GM21723 (cell line): ENCODE results near the gene VPS52.

Source experiments
- ATAC-seq: cut with Tn5 transposase; IDR thresholded peaks from one replicate; pipeline ENCODE4 v1.9.1; 2021; ENCODE audit warnings: mild to moderate bottlenecking, moderate library complexity; ENCODE audit not compliant: unreplicated experiment

VPS52 gene, protein sequence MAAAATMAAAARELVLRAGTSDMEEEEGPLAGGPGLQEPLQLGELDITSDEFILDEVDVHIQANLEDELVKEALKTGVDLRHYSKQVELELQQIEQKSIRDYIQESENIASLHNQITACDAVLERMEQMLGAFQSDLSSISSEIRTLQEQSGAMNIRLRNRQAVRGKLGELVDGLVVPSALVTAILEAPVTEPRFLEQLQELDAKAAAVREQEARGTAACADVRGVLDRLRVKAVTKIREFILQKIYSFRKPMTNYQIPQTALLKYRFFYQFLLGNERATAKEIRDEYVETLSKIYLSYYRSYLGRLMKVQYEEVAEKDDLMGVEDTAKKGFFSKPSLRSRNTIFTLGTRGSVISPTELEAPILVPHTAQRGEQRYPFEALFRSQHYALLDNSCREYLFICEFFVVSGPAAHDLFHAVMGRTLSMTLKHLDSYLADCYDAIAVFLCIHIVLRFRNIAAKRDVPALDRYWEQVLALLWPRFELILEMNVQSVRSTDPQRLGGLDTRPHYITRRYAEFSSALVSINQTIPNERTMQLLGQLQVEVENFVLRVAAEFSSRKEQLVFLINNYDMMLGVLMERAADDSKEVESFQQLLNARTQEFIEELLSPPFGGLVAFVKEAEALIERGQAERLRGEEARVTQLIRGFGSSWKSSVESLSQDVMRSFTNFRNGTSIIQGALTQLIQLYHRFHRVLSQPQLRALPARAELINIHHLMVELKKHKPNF

DNA sequence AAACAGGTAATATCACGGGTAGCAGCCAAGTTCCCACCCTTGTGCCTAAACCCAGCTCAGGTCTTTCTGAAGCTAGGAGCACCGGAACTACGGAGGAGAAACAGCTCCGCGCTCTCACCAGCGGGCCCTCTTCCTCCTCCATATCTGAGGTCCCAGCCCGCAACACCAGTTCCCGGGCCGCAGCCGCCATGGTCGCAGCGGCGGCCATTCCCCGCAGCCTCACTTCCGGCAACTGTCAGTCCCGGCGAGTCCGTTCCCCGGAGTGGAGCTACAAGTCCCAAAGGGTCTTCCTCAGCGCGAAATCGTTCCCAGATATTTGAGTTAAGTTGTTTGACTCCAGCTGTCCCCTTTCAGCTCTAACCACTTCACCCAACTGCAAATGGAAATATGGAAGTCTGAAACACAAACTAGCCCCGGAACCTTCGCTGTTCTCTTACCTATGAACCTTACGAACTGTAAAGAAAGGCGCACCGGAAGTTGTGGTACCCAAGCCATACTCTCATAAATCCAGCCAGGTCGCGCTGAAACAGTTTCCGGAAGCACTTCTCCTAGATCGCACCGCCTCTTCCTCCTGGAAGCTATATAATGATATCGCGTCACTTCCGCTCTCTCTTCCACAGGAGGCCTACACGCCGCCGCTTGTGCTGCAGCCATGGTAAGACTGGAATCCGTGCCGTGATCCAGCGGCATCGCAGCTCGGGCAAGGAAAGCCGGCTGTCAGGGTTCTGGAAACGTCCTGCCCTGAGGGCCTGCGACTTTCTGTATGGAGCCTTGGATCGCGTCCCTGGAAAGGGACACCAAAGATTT lies at the start of gene VPS52, which contains the start of gene RPS18:
Gene VPS52 (minus strand): TSS at position 409 of the 807 bp plus-strand sequence. CDS start 201 bp downstream, at position 208.
Gene RPS18 (plus strand): TSS at position 608 of the 807 bp plus-strand sequence. CDS start 45 bp downstream, at position 653.
- ATAC-seq, result peak; percentile 70

DNA sequence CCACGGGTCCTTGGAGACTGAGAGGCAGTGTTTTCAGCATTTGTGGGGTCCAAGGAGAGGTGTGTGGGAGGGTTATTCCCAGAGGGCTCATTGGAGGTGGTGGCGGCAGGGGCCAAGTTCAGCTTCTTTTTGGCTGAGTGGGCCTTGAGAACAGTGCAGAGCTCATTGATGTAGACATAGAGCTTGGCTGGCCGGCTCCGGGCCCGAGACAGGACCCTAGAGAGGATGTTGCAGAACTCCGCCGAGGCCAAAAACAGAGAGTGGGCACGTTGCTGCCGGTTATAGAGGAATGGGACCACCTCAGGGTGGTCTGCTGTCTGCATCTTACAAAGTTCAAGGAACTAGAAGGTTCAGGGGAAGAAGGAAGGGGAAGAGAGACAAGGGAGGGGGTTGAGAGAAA lies 49.6 kb upstream of the VPS52 start:
- no peak for ATAC-seq

DNA sequence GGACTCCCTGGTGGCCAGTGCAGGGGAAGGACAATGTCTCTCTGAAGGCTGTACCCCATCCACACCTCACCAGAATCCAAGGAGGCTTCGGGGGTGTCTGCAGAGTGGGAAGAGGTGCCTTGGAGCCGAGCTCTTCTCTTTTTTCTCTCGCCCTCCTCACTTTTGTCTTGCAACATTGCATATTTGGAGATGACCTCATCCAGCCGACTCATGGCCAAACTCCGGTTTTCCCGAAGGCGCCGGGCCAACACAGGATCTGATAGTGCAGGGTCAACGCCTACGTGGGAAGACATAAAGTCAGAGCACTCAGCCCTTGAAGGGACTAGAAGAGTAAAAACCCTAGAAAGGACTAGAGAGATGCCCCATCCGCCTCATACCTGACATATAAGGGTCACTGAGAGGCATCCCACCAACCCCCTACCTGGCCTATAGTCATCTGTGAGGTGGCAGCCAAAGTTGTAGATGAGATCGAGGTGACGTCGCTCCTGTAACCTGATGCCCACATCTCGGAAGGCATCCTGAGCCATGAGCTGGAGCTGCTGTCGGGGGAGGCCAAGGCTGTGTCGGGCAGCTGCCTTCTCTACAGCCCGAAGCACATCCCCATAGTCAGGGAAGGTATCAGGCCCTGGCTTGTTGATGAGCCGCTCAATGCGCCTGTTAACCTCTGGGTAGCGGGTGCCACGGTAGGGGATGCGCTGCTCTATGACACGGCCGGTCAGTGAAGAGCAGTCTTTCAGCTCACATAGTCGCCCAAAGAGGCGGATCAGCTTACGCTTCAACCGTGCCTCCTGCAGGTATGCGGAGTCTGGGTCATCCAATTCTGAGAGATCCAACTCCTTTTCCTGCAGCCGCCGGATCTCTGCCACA lies 48.9 kb upstream of the VPS52 start:
- ATAC-seq, result no peak

DNA sequence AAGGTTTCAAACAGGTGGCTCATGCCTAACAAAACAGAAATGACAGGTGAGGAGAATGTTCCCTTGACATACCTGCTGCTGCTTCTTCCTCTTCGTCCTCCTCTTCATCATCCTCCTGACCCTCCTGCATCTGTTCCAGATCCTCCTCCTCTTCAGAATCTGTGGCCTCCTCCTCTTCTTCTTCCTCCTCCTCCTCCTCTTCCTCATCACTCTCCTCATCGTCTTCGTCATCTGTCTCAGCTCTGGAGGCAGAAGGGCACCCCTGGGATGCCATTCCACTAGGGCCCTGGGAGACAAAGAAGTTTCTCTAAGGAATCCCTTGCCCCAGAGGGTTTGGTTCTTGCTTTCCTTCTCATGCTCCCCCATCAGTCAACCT lies 48.3 kb upstream of the VPS52 start:
- no peak for ATAC-seq

DNA sequence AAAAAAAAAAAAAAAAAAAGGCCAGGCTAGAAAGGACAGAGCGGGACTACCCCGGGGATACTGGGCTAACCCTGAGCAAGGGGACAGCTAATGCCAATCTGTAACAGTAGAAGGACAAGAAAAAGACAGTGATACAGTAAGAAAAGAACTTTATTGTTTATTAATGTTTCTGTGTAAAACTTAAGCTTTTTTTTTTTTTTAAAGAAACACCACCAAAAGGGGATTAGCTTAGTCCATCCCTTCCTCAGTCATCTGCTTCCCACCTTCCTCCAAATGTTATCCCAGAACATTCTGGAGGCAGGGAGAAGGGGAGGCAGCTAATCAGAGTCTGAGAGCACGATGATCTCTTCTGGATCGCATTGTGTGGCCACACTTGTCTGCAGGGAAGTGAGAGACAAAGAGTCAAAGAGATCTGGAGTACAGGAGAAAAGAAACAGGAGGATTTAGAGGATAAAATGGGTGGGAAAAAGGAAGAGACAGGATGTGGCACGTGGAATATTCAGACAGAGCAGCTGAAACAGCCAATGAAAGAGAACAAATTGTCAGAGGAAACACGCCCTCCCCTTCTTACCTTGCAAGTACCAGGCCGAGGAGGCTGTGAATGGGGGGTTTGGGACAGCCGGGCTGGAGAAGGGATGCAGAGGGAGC lies 46.9 kb upstream of the VPS52 start:
- no peak for ATAC-seq

DNA sequence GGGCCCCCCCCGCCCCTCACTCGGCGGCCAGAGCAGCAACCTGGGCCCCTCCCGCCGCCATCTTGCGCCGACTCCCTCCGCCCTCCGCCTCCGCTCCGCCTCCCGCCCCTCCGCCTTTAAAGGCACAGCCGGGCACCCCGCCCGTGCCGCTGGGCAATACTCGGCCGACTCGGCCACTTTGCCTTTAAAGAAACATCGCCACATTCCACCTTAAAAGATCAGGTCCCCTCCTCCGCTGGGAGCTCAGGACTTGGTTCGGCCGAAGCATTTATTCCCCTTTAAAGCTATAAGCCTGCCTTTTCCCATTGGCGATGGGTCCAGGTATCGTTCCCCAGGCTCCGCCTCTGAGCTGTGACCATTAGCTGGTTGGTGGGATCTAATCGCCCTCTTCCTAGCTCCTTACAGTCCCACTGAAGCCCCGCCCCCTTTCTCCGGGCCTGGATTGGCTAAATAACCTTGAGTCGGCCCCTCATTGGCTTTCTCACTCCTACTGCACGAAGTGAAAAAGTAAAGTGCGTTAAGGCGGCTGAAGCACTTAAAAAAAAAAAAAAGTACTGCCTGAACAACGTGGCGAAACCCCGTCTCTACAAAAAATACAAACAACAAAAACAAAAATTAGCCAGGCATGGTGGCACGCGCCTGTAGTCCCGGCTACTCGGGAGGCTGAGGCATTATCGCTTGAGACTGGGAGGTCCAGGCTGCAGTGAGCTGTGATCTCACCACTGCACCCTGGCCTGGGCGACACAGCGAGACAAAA lies 46.2 kb upstream of the VPS52 start, which contains the start of gene ZBTB22:
Gene ZBTB22 (minus strand): TSS at position 76 of the 757 bp plus-strand sequence. CDS start 828 bp downstream, outside the sequence.
- peak; percentile 39 for ATAC-seq

DNA sequence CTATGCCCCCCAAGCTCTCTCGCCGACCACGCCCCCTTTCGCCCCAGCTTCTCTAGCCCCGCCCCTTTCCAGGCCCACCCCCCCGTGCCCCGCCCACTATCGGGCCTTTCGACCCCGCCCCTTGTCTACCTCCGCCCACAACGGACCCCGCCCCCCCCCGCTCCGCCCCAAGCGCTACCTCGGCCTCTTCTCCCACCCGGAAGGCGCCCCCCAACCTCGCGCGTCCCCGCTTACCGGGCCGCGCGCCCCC lies 45.7 kb upstream of the VPS52 start:
- ATAC-seq, result no peak

DNA sequence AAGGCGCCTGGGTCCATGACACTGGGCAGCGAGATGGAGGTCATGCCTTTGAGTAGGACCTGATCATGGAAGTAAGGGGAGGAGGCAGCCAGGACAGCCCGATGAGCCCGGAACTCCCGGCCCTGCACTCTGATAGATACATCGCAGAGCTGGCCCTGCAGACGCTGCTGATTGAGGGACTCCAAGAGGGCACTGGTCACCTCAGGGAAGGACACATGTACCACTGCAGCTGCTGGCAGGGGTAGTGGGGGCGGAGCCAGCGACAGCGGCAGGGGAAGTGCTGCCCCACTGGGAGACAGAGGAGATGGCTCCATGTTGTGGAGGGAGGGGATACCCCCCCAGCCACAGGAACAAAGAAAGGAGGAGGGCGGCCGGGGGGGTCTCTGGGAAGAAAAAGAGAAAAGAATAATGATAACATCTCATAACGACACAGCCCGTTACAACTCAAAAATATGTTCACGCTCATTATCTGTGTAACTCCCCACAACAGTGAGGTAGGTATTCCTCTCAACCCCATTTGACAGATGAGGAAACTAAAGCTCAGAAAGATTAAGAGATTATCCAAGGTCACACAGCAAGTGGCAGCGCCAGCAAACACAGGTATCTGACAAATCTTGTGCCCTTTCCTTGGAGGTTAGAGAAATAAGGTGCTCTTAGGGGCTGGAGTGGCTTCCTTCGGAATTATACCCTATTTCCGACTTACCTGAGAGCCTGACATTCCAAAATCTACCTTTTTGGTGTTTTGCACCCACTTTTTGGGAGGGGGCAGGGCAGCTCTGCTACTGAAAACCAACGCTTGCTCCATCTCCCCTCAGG lies 45.1 kb upstream of the VPS52 start:
- ATAC-seq, result no peak

DNA sequence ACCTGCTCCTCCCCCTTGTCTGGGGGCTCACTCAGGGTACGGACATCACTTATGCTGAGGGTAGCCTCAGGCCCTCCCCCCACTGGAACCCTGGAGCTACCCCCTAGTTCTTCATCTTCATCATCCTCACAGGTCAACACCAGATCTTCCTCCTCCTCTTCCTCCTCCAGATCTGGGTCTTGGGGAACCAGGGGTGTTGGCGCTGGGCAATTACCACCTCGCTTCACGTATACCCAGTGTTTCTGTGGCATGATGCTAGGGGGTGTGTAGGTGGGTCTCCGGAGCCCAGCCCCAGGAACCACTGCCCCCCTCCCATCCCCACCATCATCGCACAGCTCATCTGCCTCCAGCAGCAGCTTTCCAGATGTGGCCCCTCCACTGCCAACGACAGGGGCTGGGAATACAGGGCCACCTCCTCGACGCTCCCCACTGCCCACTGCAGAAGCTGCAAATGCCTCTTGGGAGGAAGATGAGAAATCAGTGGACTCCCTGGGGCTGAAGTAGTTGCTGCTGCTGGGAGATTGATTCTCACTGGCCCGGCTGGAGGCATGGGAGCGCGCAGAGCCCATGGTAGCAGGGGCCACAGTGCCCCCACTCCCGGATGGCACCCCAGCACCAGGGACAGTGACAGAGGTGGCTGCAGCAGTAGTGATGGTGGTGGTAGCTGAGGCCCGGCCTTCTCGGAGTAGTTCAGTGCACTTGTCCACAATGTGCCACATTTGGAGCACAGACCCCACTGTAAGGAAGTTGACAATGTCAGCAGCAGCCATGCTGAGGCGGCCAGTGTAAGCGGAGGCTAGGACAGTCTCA lies 44.3 kb upstream of the VPS52 start:
- ATAC-seq, result no peak

DNA sequence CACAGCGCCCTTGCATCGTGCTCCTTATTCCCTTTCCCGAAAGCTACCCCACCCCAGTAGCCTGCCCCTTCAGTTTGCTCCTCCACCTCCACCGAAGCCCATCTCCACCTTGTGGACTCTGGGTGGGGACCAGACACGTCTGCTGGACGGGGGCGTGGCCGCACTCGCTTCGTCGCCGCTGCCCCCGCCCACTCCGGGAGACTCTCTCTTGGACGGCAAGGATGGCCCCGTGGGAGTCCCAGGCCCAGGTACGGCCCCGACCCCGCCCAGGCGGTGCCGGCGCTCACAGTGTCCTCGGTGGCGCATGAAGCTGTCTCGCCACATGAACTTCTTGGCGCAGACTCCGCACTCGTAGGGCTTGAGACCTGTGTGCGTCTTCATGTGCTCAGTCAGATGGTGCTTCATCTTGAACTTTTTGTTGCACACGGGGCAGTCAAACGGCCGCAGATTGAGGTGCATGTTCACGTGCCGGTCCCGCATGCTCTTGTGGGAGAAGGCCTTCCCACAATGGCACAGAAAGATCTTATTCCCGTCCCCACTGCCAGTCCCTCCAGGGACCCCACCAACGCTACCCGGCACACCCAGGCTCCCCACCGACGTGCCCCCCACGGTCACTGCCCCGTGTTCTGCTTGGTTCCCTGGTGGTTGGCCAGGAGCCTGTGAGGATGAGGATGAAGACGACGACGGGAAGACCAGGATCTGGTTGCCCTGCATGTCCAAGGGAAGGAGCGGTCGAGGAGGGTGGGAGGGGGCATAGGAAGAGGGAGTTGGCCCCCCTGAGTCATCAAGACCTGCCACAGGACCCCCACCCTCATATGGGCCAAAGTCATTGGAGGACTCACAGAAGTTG lies 43.5 kb upstream of the VPS52 start:
- no peak for ATAC-seq

DNA sequence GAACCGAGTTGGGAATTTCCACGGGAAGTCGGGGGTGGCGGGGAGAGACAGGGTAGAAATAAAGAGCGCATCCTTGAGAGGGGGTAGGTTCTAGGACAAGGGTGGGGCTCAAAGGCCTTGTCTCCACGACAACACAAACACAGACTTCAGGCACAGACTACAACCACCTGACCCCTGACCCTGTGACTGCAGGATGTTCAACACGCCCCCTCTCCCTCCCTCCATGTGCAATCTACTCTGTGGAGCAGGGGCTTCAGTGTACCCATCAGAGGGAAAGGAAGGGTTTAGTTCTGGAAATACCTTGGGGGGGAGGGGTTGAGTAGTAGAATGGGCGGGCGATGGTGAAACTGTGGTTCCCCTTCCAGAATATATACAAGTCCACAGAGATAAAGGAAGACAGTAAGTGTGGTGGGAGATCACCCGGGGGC lies 42.9 kb upstream of the VPS52 start:
- ATAC-seq, result no peak

DNA sequence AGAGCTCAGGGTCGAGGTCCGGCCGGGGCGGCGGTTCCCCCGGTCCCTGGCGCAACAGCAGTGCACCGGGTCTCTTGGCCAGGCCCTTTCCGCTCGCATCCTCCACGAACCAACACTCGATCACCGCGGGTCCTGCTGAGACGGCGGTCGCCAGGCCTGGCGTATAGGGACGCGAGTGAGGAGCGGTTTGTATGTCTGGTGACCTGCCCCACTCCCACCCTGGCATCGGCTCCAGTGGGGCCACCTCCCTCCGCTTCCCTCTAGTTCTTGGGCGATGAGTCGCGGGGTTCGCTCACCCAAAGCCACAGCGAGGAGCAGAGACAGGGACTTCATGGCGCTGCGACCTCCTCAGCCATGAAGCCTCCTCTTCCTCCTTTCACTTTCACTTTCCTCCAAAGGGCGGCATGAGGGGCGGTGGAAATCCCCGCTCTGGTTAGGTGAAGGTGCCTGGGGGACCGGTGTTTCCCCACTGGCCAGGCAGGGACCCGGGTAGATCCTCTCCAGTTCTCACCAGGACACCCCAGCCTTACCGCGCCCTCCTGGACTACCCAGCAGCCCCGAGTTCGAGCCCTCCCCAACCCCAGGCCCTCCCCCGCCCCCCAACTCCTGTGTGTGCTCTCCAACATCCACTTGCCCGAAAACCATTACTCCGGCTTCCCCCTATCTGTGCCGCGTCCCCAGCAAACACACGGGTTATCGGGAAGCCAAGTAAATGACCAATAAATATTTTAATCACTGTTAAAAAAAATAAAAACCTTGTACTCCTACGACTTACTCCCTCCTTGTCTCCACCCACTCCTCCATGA lies 42.2 kb upstream of the VPS52 start, which contains the start of gene TAPBP:
Gene TAPBP (minus strand): TSS at position 370 of the 806 bp plus-strand sequence. CDS start 37 bp downstream, at position 333.
- ATAC-seq, result peak; percentile 47

DNA sequence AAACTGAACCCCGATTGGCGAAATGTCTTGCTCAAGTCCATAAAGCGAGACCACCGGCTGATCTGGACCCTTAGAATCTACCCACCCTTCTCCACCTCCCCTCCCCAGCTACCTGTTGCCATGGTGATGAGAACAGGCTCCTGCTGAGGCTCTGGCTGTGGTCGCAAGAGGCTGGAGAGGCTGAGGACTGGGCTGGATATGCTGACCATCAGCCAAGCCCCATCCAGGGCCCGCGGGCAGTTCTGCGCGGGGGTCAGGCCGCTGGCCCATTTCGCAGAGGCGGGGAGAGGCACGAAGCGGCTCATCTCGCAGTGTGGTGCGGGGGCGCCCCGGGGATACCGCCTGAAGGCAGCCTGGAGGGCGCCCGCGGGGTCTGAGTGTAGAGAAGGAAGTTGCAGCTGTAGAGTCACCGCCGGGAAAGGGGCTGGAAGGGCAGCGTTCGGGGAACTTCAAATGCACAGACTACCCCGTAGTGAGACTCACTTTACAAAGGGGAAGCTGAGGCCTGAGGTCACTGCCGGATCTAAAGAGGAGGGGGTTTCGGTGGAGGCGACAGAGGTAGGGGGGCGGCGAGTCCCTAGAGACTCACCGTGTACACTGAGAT lies 41.5 kb upstream of the VPS52 start:
- no peak for ATAC-seq

DNA sequence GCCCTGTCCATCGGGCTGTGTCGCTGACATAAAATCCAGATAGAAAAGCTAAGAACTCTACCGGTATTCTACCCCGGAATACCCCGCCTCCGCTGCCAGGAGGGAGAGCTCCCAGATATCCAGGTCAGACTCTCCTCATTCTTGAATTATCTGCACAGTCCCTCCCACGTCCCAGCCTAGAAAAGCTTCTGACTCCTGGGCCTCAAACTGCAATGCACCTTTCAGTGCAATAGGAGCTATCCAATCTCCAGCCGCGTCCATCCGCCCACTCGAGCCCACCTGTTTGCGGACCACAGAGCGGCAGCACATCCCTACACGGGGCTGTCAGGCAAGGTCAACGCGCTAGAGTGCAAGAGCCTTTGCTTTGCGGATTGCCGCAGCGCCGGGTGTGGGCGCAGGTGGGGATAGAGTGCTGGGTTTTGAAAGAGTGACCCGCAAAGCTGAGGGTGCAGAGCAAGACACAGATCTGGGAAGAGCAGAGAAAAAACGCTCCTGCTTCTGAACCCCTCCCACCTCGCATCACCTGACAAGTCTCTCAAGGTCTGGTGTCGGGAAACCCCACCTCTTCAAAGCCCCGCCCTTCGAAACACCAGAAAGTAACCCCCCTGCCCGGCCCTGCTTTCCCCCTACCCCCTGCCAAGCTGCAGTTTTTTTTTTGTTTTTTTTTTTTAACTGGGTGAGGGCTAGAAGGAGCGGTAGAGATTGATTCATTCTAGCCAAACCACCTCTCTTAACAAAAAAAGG lies 40.9 kb upstream of the VPS52 start:
- peak; percentile 29 for ATAC-seq

DNA sequence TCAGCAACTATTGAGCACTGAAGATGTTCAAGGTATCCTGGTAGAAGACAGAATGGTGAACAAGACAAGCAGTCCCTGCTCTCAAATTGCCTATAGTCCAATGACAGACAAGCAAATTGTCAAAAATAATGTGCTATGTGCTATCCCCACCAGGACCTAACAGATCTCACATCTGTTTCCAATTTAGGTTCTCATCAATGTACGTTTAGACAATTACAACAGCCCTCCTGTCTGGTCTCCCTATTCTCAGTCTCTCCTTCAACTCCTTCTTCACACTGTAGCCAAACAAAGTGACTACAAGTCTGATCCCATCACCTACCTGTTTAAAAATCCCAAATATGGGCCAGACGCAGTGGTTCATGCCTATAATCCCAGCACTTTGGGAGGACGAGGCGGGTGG lies 34.7 kb upstream of the VPS52 start:
- ATAC-seq, result no peak
